NK-92 (cell line): ENCODE results near the gene NEU4.
"Not testable (repeated sequence)": the region's sequence is repeated elsewhere in the genome, so short reads cannot be mapped to it uniquely, and the experiment has no call there.

Experiments
- DNase-seq: peaks from one replicate; lab custom pipeline; 2025; ENCODE audit not compliant: unreplicated experiment; lab: John Stamatoyannopoulos, UW

The NEU4 gene

GRCh38 chr2:241798631-241799521 is 10.1 kb upstream of the NEU4 start:
- no peak for DNase-seq

DNA sequence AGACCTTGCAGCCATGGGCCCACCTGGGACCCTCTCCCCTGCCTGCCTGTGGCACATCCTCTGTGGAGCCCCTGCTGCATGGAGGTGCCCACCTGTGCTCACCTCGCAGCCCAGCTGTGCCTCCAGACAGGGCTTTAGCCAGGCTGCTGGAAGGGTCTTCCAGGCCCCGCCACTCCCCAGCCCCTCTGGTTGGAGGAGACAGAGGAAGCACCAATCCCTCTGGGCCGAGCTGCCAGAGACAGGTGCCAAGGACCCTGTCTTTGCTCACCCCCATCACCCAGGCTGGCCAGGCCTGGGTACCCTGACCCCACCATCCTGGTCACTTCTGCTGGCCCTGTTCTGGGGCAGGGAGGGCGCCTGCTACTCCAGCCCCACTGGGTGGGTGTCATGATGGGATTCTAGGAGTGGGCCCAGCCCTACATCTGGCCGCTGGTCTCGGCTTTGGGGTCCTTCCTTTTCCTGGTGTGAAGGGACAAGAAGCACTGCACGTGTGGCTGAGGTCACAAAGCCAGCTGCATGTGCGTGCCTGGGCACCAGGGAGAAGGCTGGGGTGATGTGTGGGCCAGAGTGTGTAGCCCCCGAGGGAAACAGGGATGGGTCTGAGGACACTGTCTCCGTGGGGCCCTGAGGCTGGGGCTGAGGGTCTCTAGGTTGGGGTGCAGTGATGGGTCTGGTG is 9.3 kb upstream of the NEU4 start:
- no peak for DNase-seq

DNA sequence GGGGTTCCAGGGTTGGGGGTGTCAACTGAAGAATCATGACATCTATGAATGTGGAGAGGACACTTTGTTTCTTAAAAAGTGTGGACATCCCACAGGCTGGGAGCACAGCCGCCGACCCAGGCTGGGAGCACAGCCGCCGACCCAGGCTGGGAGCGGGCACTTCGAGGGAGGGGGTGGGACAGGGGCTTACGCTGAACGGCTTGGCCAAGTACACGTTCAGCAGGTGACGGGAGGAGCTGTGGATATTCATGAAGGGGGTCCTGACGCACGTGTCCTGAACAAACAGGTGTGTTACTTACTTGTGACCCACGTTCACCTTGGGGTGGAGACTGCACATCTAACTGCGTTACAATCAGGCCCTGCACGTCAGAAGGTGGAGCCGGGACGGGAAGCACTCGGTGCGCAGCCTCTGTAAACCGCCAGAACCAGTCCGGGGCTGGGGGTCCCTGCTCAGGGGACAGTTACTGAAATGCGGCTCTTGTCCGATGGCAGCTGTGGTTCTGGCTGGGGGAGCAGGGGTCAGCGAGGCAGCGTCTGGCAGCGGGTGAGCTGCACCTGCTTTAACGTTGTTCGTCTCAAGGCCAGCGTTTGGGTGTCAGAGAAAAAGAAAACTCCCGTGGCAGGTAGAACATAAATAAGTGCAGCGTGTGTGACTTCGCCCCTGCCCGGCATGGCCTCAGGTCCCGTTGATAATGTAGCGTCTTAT is 8.6 kb upstream of the NEU4 start:
- DNase-seq, result not testable (repeated sequence)

DNA sequence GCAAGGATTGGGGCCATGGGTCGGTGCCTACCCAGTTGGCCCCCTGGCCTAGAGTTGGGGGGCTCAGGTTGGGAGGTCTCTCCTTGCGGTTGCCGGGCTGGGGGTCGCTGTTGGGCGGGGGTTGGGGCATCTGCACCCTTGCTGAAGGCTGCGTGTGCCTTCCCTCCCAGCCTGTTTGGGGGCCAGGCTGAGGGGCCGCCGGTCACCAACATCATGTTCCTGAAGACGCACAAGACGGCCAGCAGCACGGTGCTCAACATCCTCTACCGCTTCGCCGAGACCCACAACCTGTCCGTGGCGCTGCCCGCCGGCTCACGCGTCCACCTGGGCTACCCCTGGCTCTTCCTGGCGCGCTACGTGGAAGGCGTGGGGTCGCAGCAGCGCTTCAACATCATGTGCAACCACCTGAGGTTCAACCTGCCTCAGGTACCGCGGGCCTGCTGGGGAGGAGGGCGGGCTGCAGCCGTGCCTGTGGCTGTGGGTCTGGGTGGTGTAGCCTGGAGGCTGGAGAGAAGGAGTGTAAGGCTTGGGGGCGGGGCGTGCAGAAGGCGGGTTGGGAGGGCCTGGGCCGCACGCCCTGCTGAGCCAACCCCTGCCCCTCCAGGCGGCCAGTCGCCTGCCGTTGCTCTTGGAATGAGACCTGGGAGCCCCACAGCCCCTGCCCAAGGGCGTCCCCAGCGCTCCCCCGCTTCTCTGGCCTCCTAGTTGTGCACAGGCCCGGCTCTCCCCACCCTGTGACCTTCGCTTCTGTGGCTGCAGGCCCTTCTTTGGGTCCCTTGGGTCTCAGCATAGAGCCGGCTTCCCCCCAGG is 7.2 kb upstream of the NEU4 start:
- DNase-seq, result no peak

GRCh38 chr2:241802421-241803318 is 6.3 kb upstream of the NEU4 start:
- DNase-seq, result no peak

- no peak for DNase-seq
Observed at GRCh38 chr2:241803387-241804325, 5.3 kb upstream of the NEU4 start.

DNA sequence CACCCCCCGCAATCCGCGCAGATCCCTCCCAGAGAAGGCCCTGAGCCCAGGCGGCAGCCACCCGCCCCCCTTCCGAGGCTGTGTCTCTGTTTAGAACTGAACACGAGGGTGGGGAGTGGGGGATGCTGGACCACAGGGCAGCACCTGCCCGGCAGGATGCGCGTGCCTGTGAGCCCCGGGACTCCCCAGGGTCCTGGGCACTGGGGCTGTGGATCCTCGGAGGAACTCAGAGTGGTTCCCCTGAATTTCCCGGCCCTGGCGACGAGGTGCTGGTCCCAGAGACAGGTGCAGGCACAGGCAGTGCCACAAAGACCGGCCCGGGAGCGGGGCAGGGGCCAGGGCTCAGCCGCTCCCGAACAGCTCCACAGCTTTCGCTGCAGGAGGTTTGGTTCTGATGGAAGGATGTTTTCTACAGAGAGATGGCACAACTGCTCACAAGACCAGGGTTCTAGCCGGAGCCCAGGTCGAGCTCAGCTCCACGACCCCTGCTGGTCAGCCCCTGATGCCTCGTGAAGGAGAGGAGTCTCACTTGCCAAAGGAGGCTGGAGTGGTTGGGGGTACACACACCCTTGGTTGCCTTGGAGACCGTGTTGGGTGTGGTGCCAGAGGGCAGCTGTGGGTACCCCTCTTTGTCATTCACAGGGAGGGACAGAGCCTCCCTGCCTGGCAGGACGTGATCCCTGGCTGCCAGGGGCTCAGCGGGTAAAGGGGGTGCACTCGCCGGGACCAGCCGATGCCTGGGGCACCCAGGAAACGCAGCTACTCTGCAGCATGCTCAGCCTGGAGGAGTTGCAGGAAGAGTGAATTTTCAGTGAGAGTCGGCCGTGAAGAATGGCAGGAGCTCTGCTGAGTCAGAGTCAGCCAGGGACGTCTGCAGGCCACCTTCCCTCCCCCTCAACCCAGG is 4.4 kb upstream of the NEU4 start:
- DNase-seq, result no peak

DNA sequence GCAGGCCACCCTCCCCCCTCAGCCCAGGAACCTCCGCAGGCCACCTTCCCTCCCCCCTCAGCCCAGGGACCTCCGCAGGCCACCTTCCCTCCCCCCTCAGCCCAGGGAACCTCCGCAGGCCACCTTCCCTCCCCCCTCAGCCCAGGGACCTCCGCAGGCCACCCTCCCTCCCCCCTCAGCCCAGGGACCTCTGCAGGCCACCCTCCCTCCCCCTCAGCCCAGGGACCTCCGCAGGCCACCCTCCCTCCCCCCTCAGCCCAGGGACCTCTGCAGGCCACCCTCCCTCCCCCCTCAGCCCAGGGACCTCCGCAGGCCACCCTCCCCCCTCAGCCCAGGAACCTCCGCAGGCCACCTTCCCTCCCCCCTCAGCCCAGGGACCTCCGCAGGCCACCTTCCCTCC is 2.8 kb upstream of the NEU4 start:
- not testable (repeated sequence) for DNase-seq

DNA sequence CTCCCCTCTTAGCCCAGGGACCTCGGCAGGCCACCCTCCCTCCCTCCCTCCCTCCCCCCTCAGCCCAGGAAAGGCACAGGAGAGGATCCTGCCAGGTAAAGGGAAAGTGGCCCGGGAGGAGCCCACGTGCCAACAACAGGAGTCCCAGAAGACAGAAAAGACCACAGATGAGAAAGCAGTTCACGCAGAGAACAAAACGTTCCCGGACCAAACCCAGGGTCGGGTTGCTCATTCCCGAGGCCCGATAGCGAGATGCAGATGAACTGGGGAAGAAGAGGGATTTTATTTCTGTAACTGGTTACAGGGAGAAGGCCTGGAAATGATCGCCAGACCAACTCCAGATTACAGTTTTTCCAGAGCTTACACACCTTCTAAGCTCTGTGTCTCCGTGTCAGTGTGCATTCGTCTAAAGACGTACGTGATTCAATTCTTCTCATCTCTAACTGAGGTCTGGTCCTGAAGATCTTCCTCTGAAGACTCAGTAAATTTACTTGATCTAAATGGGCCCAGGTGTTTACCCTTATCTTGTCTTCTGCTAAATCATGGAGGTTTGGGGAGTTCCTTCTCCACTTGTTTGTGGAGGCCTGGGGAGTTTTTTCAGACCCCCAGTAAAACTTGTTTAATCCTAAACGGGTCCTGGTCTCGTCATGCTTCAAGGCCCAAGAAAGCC is 807 bp upstream of the NEU4 start:
- DNase-seq, result no peak

- no peak for DNase-seq
Observed at GRCh38 chr2:241809383-241810306, 652 bp downstream of the NEU4 start.

GRCh38 chr2:241810307-241811200 is 1.6 kb downstream of the NEU4 start:
- DNase-seq, result no peak

GRCh38 chr2:241811201-241811951 is 2.4 kb downstream of the NEU4 start:
- no peak for DNase-seq

- no peak for DNase-seq
Observed at GRCh38 chr2:241811952-241812729, 3.1 kb downstream of the NEU4 start.
